ENCODE measurements around the gene CYB5B.

Gene CYB5B

GRCh38 chr16:69490707-69491324 lies 66.4 kb downstream of the CYB5B start:
- DNase-seq = no peak

GRCh38 chr16:69494991-69495392 lies 70.6 kb downstream of the CYB5B start:
- no peak for DNase-seq

- DNase-seq = no peak
These were observed 71.4 kb downstream of the CYB5B start for GRCh38 chr16:69495821-69496220.

GRCh38 chr16:69496376-69496775 lies 72.0 kb downstream of the CYB5B start:
- DNase-seq = no peak

- DNase-seq = no peak
These were observed 72.5 kb downstream of the CYB5B start for GRCh38 chr16:69496896-69497295.

- no peak for DNase-seq
These were observed 73.6 kb downstream of the CYB5B start for GRCh38 chr16:69497876-69498596.

GRCh38 chr16:69498926-69499325 lies 74.5 kb downstream of the CYB5B start:
- no peak for DNase-seq

GRCh38 chr16:69499541-69500230 lies 75.3 kb downstream of the CYB5B start:
- no peak for DNase-seq

- DNase-seq = no peak
These were observed 76.1 kb downstream of the CYB5B start for GRCh38 chr16:69500496-69500895.

- no peak for DNase-seq
These were observed 77.7 kb downstream of the CYB5B start for GRCh38 chr16:69501956-69502745.

GRCh38 chr16:69503244-69503643 lies 78.8 kb downstream of the CYB5B start:
- no peak for DNase-seq

- DNase-seq = no peak
These were observed 83.8 kb downstream of the CYB5B start for GRCh38 chr16:69508033-69508755.

GRCh38 chr16:69509125-69509524 lies 84.7 kb downstream of the CYB5B start:
- no peak for DNase-seq

- no peak for DNase-seq
These were observed 87.2 kb downstream of the CYB5B start for GRCh38 chr16:69511651-69512050.

- no peak for DNase-seq
These were observed 89.0 kb downstream of the CYB5B start for GRCh38 chr16:69513180-69513966.

- no peak for DNase-seq
These were observed 89.9 kb downstream of the CYB5B start for GRCh38 chr16:69514356-69514755.
